ENCODE results near the gene COX7A2.

The COX7A2 gene

DNA sequence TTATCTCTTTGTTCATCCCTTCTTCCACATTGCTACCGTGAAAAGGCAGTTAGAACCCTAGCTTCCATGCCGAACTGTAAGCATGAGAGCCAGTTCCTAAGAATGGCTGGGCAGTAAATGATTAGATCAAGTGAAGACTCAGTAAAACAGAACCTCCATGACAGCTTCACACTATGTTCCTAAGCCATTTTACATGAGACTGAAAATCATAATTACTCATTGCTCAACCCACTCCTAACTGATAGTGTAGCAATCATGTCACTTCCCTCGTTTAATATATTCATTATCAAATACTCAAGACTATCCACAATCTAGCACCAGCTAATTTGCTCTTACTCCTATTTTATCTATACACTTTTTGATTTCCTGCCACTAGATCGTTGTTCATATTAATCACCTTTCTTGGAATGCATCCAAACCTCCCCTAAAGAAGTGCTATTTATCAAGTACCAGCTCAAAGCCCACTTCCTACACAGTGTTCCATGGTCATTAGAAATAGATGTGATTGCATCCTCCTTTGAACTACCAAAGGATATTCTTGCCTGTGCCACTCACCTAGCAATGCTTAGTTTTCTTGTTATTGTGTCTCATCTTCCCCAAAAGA lies 35.0 kb upstream of the COX7A2 start:
- TF ChIP-seq EZH2 (optimal IDR thresholded peaks at IDR 0.05; ENCODE audit: low read depth, low read length) (no peak), EZH2phosphoT487 (IDR thresholded peaks at IDR 0.05; ENCODE audit: low read length) (no peak)
- TF ChIP-seq, protein P1, sequence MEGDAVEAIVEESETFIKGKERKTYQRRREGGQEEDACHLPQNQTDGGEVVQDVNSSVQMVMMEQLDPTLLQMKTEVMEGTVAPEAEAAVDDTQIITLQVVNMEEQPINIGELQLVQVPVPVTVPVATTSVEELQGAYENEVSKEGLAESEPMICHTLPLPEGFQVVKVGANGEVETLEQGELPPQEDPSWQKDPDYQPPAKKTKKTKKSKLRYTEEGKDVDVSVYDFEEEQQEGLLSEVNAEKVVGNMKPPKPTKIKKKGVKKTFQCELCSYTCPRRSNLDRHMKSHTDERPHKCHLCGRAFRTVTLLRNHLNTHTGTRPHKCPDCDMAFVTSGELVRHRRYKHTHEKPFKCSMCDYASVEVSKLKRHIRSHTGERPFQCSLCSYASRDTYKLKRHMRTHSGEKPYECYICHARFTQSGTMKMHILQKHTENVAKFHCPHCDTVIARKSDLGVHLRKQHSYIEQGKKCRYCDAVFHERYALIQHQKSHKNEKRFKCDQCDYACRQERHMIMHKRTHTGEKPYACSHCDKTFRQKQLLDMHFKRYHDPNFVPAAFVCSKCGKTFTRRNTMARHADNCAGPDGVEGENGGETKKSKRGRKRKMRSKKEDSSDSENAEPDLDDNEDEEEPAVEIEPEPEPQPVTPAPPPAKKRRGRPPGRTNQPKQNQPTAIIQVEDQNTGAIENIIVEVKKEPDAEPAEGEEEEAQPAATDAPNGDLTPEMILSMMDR (IDR thresholded peaks at IDR 0.05; ENCODE audit: low read length): no peak
- H3K9ac ChIP-seq (ENCODE audit: low read length): no peak overlapping the region
- H2AFZ ChIP-seq (ENCODE audit: low read length): no peak overlapping the region
- H3K36me3 ChIP-seq (replicated peaks; ENCODE audit: insufficient read depth, low read length): no peaks in the 10 kb centered on the region
- H3K4me2 ChIP-seq (ENCODE audit: low read depth, low read length): no peak overlapping the region
- H3K9me3 ChIP-seq (replicated peaks; ENCODE audit: insufficient read depth, low read length): no peaks in the 10 kb centered on the region
- no peak for DNase-seq
- peaks cover 13% of the 10 kb centered on the region for H3K4me1 ChIP-seq (ENCODE audit: low read length)
- peaks cover 16% of the 10 kb centered on the region for H4K20me1 ChIP-seq (ENCODE audit: insufficient read depth, low read length)
- H3K9me2 ChIP-seq (replicated peaks; ENCODE audit: insufficient read depth, low read length): no peaks in the 10 kb centered on the region
- peaks cover 98% of the 10 kb centered on the region for H3K79me2 ChIP-seq (ENCODE audit: low read length)
- no peak overlapping the region for H3K4me3 ChIP-seq (ENCODE audit: low read length)
- no peaks in the 10 kb centered on the region; the same call in 1 of the 2 replicates for H3F3A ChIP-seq (ENCODE audit: insufficient read depth, low read length)
- H3K27me3 ChIP-seq (replicated peaks; ENCODE audit: insufficient read depth, low read length): no peaks in the 10 kb centered on the region
- H3K27ac ChIP-seq (ENCODE audit: low read length): no peak overlapping the region

- DNase-seq: no peak
- Histone ChIP-seq H3K9ac (ENCODE audit: low read length) (no peak overlapping the region), H3K9me3 (replicated peaks; ENCODE audit: insufficient read depth, low read length) (no peaks in the 10 kb centered on the region), H3K36me3 (replicated peaks; ENCODE audit: insufficient read depth, low read length) (peaks cover 5% of the 10 kb centered on the region; the same call in 1 of the 2 replicates), H3K9me2 (replicated peaks; ENCODE audit: insufficient read depth, low read length) (no peaks in the 10 kb centered on the region), H3K27ac (ENCODE audit: low read length) (no peak overlapping the region), H3K79me2 (ENCODE audit: low read length) (peaks cover 98% of the 10 kb centered on the region), H4K20me1 (ENCODE audit: insufficient read depth, low read length) (peaks cover 12% of the 10 kb centered on the region), H3K4me3 (ENCODE audit: low read length) (no peak overlapping the region), H3K27me3 (replicated peaks; ENCODE audit: insufficient read depth, low read length) (no peaks in the 10 kb centered on the region), H3F3A (ENCODE audit: insufficient read depth, low read length) (no peaks in the 10 kb centered on the region), H2AFZ (ENCODE audit: low read length) (no peak overlapping the region), H3K4me2 (ENCODE audit: low read depth, low read length) (no peak overlapping the region), H3K4me1 (ENCODE audit: low read length) (peaks cover 7% of the 10 kb centered on the region; the same call in 1 of the 2 replicates)
- TF ChIP-seq, protein P1 (IDR thresholded peaks at IDR 0.05; ENCODE audit: low read length): no peak
- TF ChIP-seq EZH2phosphoT487 (IDR thresholded peaks at IDR 0.05; ENCODE audit: low read length) (no peak), EZH2 (optimal IDR thresholded peaks at IDR 0.05; ENCODE audit: low read depth, low read length) (no peak)
Observed at GRCh38 chr6:75275067-75275466, 31.5 kb upstream of the COX7A2 start.

DNA sequence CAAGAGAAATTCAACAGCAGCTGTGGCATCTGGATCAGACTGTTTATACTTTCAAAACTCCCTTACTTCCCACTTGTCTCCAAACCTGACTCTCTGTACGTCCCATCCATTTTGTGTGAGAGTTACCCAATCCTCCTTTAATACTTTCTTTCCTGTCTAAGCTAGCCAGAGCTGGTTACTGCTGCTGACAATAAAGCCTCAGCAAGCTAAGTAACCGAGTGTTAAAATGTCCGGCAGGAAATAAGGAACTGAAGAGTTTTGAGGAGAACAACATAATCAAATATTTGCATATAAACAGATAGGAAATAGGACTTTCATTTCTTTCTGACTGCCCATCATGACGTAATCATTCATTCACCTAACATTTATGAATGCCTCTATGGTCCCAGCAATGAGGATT lies 29.4 kb upstream of the COX7A2 start:
- H3K27me3 ChIP-seq (replicated peaks; ENCODE audit: insufficient read depth, low read length): no peaks in the 10 kb centered on the region
- no peak overlapping the region for H3K4me2 ChIP-seq (ENCODE audit: low read depth, low read length)
- no peaks in the 10 kb centered on the region for H3K9me2 ChIP-seq (replicated peaks; ENCODE audit: insufficient read depth, low read length)
- H3K9ac ChIP-seq (ENCODE audit: low read length): no peak overlapping the region
- TF ChIP-seq, protein P1 (IDR thresholded peaks at IDR 0.05; ENCODE audit: low read length): no peak
- TF ChIP-seq EZH2 (optimal IDR thresholded peaks at IDR 0.05; ENCODE audit: low read depth, low read length) (no peak), EZH2phosphoT487 (IDR thresholded peaks at IDR 0.05; ENCODE audit: low read length) (no peak)
- H3K9me3 ChIP-seq (replicated peaks; ENCODE audit: insufficient read depth, low read length): no peaks in the 10 kb centered on the region
- no peak for DNase-seq
- H4K20me1 ChIP-seq (ENCODE audit: insufficient read depth, low read length): peaks cover 12% of the 10 kb centered on the region
- peaks cover 94% of the 10 kb centered on the region for H3K79me2 ChIP-seq (ENCODE audit: low read length)
- peaks cover 7% of the 10 kb centered on the region; the same call in 1 of the 2 replicates for H3K4me1 ChIP-seq (ENCODE audit: low read length)
- H3F3A ChIP-seq (ENCODE audit: insufficient read depth, low read length): no peaks in the 10 kb centered on the region
- no peak overlapping the region for H2AFZ ChIP-seq (ENCODE audit: low read length)
- H3K36me3 ChIP-seq (replicated peaks; ENCODE audit: insufficient read depth, low read length): peaks cover 5% of the 10 kb centered on the region; the same call in 1 of the 2 replicates
- H3K4me3 ChIP-seq (ENCODE audit: low read length): no peak overlapping the region
- no peak overlapping the region for H3K27ac ChIP-seq (ENCODE audit: low read length)
